RKO (cell line): Measurements from ENCODE around the gene DYNLT1.
"Not testable (repeated sequence)": the region's sequence is repeated elsewhere in the genome, so short reads cannot be mapped to it uniquely, and the experiment has no call there.

Experiments used
- DNase-seq: peaks from one replicate; pipeline ENCODE4 v3.0.0-alpha.2; 2016; ENCODE audit warnings: low spot score

The DYNLT1 gene

DNA sequence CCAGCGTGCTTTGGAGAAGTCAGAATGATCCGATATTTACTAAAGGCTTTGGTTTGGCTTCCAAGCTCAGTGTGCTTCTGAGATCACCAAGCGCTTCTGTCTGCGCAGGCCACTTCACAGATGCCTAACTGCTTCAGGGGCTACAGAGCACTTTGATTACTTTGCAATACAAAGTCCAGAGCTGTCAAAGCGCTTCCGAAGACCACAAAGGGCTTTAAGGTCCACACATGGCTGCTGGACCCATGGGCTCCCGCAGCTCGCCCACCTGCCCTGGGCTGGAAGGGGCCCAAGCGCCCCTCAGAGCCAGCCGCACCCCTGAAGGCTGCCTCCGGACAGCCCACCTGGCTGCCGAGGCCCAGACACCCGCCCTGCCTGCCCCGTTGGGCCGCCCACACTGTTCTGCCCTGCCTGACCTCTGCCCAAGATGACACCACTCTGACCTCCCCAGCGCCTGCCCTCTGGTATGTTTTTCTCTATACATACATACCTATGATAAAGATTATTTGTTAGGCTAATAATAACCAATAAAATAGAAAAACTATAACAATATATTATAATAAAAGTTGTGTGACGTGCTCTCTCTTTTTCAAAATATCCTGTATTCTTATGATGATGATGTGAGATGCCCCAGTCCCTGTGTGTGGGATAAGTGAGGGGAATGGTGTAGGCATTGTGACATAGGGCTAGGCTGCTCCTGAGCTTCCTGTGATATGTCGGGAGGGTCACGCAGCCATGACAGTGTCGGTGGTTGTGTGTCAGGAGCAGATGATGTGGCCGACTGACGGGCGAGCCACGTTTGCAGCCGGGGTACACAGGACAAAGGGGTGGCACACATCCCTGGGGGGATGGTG is 22.6 kb downstream of the DYNLT1 start:
- no peak for DNase-seq

- no peak for DNase-seq
These were observed 23.4 kb downstream of the DYNLT1 start for GRCh38 chr6:158620963-158621693.

- DNase-seq, result no peak
These were observed 24.4 kb downstream of the DYNLT1 start for GRCh38 chr6:158619922-158620801.

GRCh38 chr6:158618289-158618688 is 26.3 kb downstream of the DYNLT1 start:
- not testable (repeated sequence) for DNase-seq

GRCh38 chr6:158614606-158615005 is 29.9 kb downstream of the DYNLT1 start:
- not testable (repeated sequence) for DNase-seq

- no peak for DNase-seq
These were observed 32.8 kb downstream of the DYNLT1 start for GRCh38 chr6:158611541-158612370.

GRCh38 chr6:158611039-158611438 is 33.5 kb downstream of the DYNLT1 start:
- no peak for DNase-seq

DNA sequence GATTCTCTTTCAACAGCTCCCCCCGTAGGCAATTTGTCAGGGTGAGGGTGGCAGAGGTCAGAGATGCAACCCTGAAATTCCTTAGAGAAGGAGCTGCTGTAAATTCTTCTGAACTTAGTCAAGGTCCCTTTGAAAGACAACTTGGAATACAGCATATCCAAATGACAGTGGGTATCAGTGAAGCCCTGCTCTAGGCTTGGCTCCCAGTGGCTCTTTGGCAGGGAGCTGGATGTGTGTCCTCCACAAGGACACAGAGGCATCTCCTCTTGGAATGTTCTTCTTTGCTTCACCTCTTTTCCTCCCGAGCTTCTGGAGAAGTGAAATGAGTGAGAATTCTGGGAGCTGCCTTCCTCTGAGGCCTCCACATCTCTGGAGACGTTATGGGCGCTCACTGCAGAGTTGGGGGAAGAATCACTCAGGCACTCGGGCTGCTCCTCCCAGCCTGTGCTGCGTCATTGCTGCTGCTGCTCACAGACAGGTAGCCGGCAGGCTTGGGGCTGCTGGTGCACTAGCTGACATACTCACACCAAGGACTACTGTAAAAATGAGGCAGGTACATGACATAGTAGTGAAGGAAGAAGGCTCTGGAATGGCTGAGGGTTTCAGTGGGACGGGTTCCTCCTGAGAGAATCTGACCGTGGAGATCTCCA is 34.1 kb downstream of the DYNLT1 start:
- DNase-seq, result no peak

DNA sequence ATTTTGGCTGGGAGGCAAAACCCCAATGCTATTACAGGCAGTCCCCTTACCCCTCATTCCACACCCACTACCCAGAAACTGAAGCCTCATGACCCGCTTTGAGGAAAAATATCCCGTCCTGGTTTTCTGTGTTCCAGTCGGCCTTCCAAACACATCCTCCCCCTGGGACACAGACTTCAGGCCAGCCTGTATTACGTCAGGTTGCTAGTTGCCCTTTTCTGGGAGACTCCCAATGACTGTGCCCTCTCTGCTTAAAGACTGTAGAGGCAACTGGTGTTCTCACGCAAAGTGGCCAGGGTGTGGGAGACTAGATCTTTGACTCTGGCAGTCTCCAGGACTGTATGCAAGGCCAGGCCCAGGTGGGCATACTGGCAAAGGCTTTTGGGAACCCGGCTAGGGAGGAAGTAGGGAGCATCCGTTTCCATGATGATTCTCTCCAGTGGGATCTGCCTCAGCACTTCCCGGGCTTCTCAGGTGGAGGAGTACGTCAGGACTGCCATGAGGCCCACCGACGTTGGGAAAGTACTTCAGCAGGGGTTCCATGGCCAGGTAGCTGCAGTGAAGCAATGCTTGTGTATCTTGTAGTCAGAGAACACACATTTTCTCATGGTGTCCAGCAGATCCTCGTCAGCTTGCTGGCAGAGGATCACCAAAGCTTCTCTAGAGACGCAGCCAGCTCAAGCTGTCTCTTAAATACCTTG is 34.9 kb downstream of the DYNLT1 start:
- no peak for DNase-seq

DNA sequence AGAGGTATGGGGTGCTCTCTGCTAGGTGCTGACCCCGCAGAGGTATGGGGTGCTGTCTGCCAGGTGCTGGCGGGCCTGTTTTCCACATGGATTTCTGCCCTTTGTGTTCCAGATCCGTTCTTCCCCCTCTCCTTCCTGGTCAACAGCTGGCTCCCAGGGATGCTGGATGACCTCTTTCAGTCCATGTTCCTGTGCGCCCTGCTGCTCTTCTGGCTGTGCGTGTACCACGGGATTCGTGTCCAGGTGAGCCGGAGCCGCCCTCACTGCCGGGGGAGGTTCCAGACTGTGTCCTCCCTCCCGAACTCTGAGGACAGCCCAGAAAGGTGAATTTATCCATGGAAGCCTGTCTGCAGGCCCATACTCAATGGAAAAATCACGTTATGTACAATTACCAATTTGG is 36.3 kb downstream of the DYNLT1 start:
- no peak for DNase-seq

- DNase-seq, result no peak
These were observed 37.0 kb downstream of the DYNLT1 start for GRCh38 chr6:158607411-158608170.

DNA sequence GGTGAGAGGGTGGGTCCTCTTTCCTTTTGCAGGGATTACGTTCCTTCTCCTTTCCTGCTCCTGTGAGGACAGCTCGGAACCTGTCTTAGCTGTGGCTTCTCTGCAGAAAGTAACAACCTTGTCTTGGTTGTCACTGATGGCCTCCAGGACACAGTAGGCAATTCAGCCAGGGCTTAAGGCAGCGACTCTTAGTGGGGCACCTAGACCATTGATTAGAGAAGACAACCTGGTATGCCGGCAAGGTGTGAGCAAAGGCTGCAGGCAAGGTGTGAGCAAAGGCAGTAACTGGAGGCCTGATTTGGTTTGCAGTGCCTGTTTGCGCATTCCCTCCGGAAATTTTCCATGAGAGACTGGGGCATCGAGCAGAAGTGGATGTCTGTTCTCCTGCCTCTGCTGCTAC is 37.6 kb downstream of the DYNLT1 start:
- DNase-seq, result no peak

- DNase-seq, result not testable (repeated sequence)
These were observed 38.5 kb downstream of the DYNLT1 start for GRCh38 chr6:158606011-158606410.

DNA sequence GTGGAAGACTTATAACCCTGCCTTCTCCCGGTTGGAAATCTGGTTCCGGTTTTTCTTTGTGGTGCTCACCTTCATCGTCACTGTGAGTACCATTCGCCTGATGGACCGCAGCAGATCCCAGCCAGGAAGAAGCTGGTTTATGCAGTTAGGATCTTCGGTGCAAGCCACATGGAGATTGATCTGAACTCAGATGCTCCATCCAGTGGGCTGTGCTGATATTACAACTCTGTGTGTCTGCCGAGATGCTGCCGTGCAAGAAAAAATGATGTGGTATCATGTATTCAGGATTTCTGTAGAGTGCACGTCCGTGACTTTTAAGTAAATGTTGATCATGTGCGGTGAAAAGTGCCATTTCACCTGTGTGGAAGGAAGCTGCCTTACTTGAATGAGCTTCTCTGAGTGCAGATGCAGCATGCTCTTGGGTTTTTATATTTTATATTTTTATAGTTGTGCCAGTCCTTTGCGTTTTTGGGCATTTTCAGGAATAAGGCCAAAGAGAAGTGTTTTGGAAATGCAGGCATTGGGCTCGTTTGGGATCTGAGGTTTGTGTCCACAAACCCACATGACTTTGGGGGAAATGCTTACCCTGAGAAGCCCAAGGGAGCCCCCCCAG is 39.2 kb downstream of the DYNLT1 start:
- DNase-seq, result peak; percentile 65

DNA sequence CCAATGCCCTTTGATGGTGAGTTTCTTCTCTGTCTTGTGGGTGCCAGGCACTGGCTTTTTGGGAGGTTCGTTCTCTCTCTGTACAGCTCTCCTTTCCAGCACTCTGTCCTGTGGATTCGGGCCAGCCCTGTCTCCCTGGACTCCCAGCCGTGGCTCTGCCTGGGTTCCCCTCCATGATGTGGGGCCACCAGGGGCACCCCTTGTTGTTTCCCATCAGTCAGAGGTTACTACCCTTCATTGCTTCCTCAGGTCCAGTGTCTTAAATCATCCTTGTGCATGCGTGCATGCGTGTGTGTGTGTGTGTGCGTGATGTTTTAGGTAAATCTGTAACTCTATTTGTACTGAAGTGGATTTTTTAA is 40.5 kb downstream of the DYNLT1 start:
- no peak for DNase-seq

GRCh38 chr6:158603261-158604047 is 41.1 kb downstream of the DYNLT1 start:
- no peak for DNase-seq

DNA sequence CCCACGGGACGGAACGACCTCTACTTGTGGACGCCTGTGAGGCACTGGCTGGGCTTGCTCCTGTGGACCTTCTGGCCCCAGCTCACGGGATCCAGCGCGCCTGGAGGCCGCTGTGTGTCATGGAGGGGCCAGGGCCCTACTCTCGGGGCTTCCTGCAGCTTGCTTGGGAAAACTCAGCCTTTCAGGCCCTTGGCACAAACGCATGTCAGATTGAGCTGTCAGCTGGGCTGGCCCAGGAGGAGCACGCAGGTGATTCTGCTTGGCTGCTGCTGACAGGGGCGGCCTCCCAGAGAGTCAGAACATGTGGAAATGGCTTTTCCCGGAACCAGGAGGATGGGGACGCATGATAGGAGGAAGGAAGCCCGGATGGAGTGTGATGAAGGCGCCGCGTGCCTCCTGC is 44.9 kb downstream of the DYNLT1 start:
- DNase-seq, result no peak

DNA sequence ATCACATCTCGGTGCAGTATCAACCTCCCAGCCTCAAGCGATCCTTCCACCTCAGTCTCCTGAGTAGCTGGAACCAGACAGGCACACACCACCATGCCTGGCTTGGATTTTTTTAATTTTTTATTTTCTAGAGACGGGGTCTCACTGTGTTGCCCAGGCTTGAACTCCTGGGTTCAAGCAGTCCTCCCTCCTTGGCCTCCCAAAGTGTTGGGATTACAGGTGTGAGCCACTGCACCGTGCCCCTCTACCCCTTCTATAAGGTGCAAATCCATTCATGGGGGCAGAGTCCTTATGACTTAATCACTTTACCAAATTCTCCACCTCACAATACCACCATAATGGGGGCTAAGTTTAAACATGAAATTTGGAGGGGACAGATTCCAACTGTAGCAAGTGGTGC is 47.0 kb downstream of the DYNLT1 start:
- no peak for DNase-seq
